Hepatocyte (in vitro differentiated cells): ENCODE data around the gene SYT1. TPM values are rescaled to one million over a fixed set of nuclear protein-coding genes. Genes with fewer than 3 reads are reported as not detected.

Experiments used
- DNase-seq: peaks from one replicate; pipeline ENCODE4 v3.0.0-alpha.2; 2016; ENCODE audit warnings: low spot score
- H2AFZ ChIP-seq: fragments of 200-600 bp; sonication (generic); 2 replicates; pipeline ENCODE4 v1.6.0; 2016; ENCODE audit warnings: antibody characterized with exemption, mild to moderate bottlenecking
- H3K27ac ChIP-seq: fragments of 200-600 bp; sonication (generic); 2 replicates; pipeline ENCODE4 v1.5.1; 2016; ENCODE audit warnings: mild to moderate bottlenecking
- H3K27me3 ChIP-seq: fragments of 200-600 bp; sonication (generic); 2 replicates; pipeline ENCODE4 v1.6.1; 2016
- H3K36me3 ChIP-seq: fragments of 200-600 bp; sonication (generic); replicated peaks from 2 replicates; pipeline ENCODE4 v1.5.1; 2016; ENCODE audit warnings: low read depth; ENCODE audit not compliant: insufficient read depth
- H3K4me1 ChIP-seq: fragments of 200-600 bp; sonication (generic); 2 replicates; pipeline ENCODE4 v1.5.1; 2016; ENCODE audit warnings: mild to moderate bottlenecking, moderate library complexity; ENCODE audit not compliant: insufficient read depth
- H3K4me2 ChIP-seq: fragments of 200-600 bp; sonication (generic); 2 replicates; pipeline ENCODE4 v1.6.0; 2016
- H3K4me3 ChIP-seq: fragments of 200-600 bp; sonication (generic); 2 replicates; pipeline ENCODE4 v1.5.1; 2016; ENCODE audit warnings: mild to moderate bottlenecking
- H3K79me2 ChIP-seq: fragments of 200-600 bp; sonication (generic); 2 replicates; pipeline ENCODE4 v1.6.0; 2017; ENCODE audit warnings: mild to moderate bottlenecking
- H3K9me2 ChIP-seq: fragments of 200-600 bp; sonication (generic); replicated peaks from 2 replicates; pipeline ENCODE4 v1.6.0; 2017; ENCODE audit warnings: mild to moderate bottlenecking; ENCODE audit not compliant: insufficient read depth
- H3K9me3 ChIP-seq: fragments of 200-600 bp; sonication (generic); 2 replicates; pipeline ENCODE4 v1.5.1; 2016; ENCODE audit warnings: low read depth, mild to moderate bottlenecking
- H4K20me1 ChIP-seq: fragments of 200-600 bp; sonication (generic); 2 replicates; pipeline ENCODE4 v1.6.0; 2016; ENCODE audit warnings: mild to moderate bottlenecking; ENCODE audit not compliant: insufficient read depth, poor library complexity, severe bottlenecking
- EZH2 ChIP-seq: fragments of 200-600 bp; sonication (generic); IDR thresholded peaks from 2 replicates; pipeline ENCODE4 v1.6.1; 2016; ENCODE audit warnings: antibody characterized with exemption, mild to moderate bottlenecking, borderline replicate concordance
- EZH2phosphoT487 ChIP-seq: fragments of 200-600 bp; sonication (generic); IDR thresholded peaks from one replicate; pipeline ENCODE4 v1.6.1; 2018; ENCODE audit warnings: antibody characterized with exemption, mild to moderate bottlenecking, low read depth, moderate library complexity; ENCODE audit not compliant: unreplicated experiment, severe bottlenecking
- WGBS: methylation state at CpG from one replicate; pipeline ENCODE4 v1.1.6; 2016; ENCODE audit warnings: low lambda C conversion rate; ENCODE audit errors: missing lambda C conversion rate; 5-methylcytosine and 5-hydroxymethylcytosine counted together
- polyA plus RNA-seq: library from polyadenylated mRNA; unstranded; fragments of >200 nt; fragmentation: Nextera tagmentation; extraction: Ambion mirVana; gene quantifications from 2 replicates; pipeline ENCODE4 v1.2.1, GENCODE V29; 2016
- total RNA-seq: library from RNA; depleted of rRNA; stranded (reverse); fragments of >200 nt; gene quantifications from 2 replicates; pipeline ENCODE4 v1.2.3, GENCODE V29; 2014
- TF ChIP-seq, protein P1 (sequence below): fragments of 200-600 bp; sonication (generic); IDR thresholded peaks from 2 replicates; pipeline ENCODE4 v1.5.1; 2016; ENCODE audit warnings: antibody characterized with exemption, mild to moderate bottlenecking; ENCODE audit not compliant: poor library complexity

SYT1 gene
- total and polyA plus RNA-seq, 2 experiments from 2014 or later: 1.3 to 2.5 TPM

DNA sequence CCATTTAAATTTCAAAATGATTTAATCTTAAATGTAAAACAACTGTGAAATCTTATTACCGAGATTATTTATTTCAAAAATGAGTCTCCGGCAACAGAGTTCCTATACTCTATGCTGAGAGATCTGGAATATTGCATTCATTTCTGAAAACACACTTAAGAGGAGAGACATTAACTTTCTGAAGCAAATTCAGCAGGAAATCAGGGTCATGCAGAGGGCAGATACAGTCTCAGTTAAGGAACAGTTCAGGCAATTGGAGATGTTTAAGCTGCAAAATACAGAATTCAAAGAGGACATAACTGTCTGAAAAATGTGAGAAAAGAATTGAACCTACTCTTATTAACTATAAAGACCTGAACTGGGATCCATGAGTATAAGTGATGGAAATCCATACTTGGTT is 505.4 kb downstream of the SYT1 start:
- Histone ChIP-seq H3K27me3 (no peaks in the 10 kb centered on the region), H3K4me2 (no peak overlapping the region), H3K4me3 (no peak overlapping the region), H3K9me2 (no peaks in the 10 kb centered on the region), H2AFZ (no peak overlapping the region), H3K27ac (no peak overlapping the region), H3K9me3 (no peaks in the 10 kb centered on the region), H3K36me3 (no peaks in the 10 kb centered on the region), H3K79me2 (no peaks in the 10 kb centered on the region), H4K20me1 (no peaks in the 10 kb centered on the region), H3K4me1 (peaks cover 17% of the 10 kb centered on the region)
- WGBS: 85% methylated on average over 2 of the region's 2 CpGs
- no peak for DNase-seq
- no peak for TF ChIP-seq EZH2phosphoT487
- TF ChIP-seq, protein P1, sequence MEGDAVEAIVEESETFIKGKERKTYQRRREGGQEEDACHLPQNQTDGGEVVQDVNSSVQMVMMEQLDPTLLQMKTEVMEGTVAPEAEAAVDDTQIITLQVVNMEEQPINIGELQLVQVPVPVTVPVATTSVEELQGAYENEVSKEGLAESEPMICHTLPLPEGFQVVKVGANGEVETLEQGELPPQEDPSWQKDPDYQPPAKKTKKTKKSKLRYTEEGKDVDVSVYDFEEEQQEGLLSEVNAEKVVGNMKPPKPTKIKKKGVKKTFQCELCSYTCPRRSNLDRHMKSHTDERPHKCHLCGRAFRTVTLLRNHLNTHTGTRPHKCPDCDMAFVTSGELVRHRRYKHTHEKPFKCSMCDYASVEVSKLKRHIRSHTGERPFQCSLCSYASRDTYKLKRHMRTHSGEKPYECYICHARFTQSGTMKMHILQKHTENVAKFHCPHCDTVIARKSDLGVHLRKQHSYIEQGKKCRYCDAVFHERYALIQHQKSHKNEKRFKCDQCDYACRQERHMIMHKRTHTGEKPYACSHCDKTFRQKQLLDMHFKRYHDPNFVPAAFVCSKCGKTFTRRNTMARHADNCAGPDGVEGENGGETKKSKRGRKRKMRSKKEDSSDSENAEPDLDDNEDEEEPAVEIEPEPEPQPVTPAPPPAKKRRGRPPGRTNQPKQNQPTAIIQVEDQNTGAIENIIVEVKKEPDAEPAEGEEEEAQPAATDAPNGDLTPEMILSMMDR: no peak
- TF ChIP-seq EZH2: no peak

- Histone ChIP-seq H3K27me3 (no peaks in the 10 kb centered on the region), H2AFZ (no peak overlapping the region), H3K79me2 (no peaks in the 10 kb centered on the region), H4K20me1 (no peaks in the 10 kb centered on the region), H3K9me2 (no peaks in the 10 kb centered on the region), H3K9me3 (no peaks in the 10 kb centered on the region), H3K36me3 (no peaks in the 10 kb centered on the region), H3K4me1 (peaks cover 12% of the 10 kb centered on the region), H3K27ac (no peak overlapping the region), H3K4me2 (no peak overlapping the region), H3K4me3 (no peak overlapping the region)
- TF ChIP-seq, protein P1: no peak
- TF ChIP-seq EZH2phosphoT487 (no peak), EZH2 (no peak)
- WGBS: 88% methylated on average over 2 of the region's 2 CpGs
- DNase-seq: no peak
These were observed 506.7 kb downstream of the SYT1 start for GRCh38 chr12:79371226-79371625.

DNA sequence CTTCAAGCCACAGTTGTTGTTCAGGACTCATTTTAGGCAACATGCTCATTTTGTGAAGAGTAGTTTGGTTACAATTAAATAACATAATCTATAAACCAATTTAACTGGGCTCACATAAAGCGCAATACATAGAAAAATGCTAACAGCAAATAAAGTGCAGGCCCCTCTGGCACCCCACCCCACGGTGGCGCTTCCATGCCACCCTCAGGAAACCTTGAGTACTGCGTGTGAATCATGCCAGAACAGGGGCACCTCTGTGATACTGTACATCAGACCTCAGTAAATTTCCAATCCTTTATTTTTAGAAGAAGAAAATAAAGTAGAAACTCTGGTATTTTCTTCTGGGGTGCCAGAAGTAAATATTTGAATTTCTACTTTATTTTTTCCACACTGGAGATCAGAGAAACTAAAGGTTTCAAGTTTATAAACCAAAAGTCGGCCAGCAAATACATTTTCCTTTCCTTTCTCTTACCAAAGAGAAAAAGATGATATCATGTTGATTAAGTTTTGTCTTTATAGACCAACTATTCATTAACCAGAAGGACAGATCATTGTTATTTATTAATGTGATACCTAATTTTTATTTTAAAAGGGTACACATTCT is 509.4 kb downstream of the SYT1 start:
- Histone ChIP-seq H3K4me1 (peaks cover 12% of the 10 kb centered on the region), H3K36me3 (no peaks in the 10 kb centered on the region), H3K4me3 (no peak overlapping the region), H3K27ac (no peak overlapping the region), H3K79me2 (no peaks in the 10 kb centered on the region), H3K27me3 (no peaks in the 10 kb centered on the region), H4K20me1 (no peaks in the 10 kb centered on the region), H3K9me2 (no peaks in the 10 kb centered on the region), H2AFZ (no peak overlapping the region), H3K4me2 (no peak overlapping the region), H3K9me3 (no peaks in the 10 kb centered on the region)
- peak; percentile 39 for DNase-seq
- TF ChIP-seq, protein P1: peak; percentile 57
- TF ChIP-seq EZH2: no peak
- 66% methylated on average over 5 of the region's 5 CpGs for WGBS

GRCh38 chr12:79374545-79374944 is 510.0 kb downstream of the SYT1 start:
- Histone ChIP-seq H3K79me2 (no peaks in the 10 kb centered on the region), H2AFZ (no peak overlapping the region), H4K20me1 (no peaks in the 10 kb centered on the region), H3K36me3 (no peaks in the 10 kb centered on the region), H3K9me3 (no peaks in the 10 kb centered on the region), H3K4me1 (peaks cover 12% of the 10 kb centered on the region), H3K9me2 (no peaks in the 10 kb centered on the region), H3K4me2 (no peak overlapping the region), H3K27ac (no peak overlapping the region), H3K4me3 (no peak overlapping the region), H3K27me3 (no peaks in the 10 kb centered on the region)
- DNase-seq: no peak
- WGBS: 54% methylated on average over 1 of the region's 1 CpG
- TF ChIP-seq EZH2phosphoT487 (no peak), EZH2 (no peak)
- TF ChIP-seq, protein P1: no peak
